Vagina (tissue), 2 donors: ENCODE data around the gene TTC7B. TPM values are rescaled to one million over a fixed set of nuclear protein-coding genes. Genes with fewer than 3 reads are reported as not detected.

Source experiments
- DNase-seq, 2 donors: peaks; one replicate each; pipeline ENCODE4 v3.0.0-alpha.2; 2017; ENCODE audit errors: extremely low spot score in 2 of 2
- H3K27ac ChIP-seq: fragments of 200-600 bp; sonication (generic); one replicate; pipeline ENCODE4 v1.5.1; 2019
- H3K27me3 ChIP-seq: fragments of 200-600 bp; sonication (generic); one replicate; pipeline ENCODE4 v1.5.1; 2019
- H3K36me3 ChIP-seq, 2 donors: fragments of 200-600 bp; sonication (generic); one replicate each; pipeline ENCODE4 v1.5.1; 2017 to 2019
- H3K4me1 ChIP-seq: fragments of 200-600 bp; sonication (generic); one replicate; pipeline ENCODE4 v1.5.1; 2019
- H3K4me3 ChIP-seq, 2 donors: fragments of 200-600 bp; sonication (generic); 1 replicate in 1 of 2; 2 replicates in 1 of 2; pipeline ENCODE4 v1.5.1; 2016 to 2019
- H3K9me3 ChIP-seq: fragments of 200-600 bp; sonication (generic); one replicate; pipeline ENCODE4 v1.5.1; 2019
- POLR2A ChIP-seq, 2 donors: fragments of 450-650 bp; IDR thresholded peaks; one replicate each; pipeline ENCODE4 v1.6.1; 2017; ENCODE audit warnings: antibody characterized with exemption in 2 of 2, mild to moderate bottlenecking in 2 of 2, moderate library complexity in 2 of 2
- POLR2AphosphoS5 ChIP-seq, 2 donors: sonication (generic); formaldehyde crosslinking; IDR thresholded peaks; one replicate each; pipeline ENCODE4 v1.9.0; 2017; ENCODE audit warnings: antibody characterized with exemption in 2 of 2, mild to moderate bottlenecking in 2 of 2, low read depth in 1 of 2; ENCODE audit not compliant: insufficient read depth in 1 of 2
- intact Hi-C: fragments of 100-400 bp; cut with DNase I; formaldehyde crosslinking; loops from one replicate; pipeline ENCODE4 v1.15.1; 2023
- total RNA-seq: library from RNA; depleted of rRNA; stranded (reverse); fragments of >200 nt; gene quantifications from one replicate; pipeline ENCODE4 v1.2.3, GENCODE V29; 2016
- TF ChIP-seq, protein P1 (sequence below), 3 experiments: fragments of 450-650 bp in 2 of 3; fragments of 200-600 bp in 1 of 3; sonication (generic) in 1 of 3; IDR thresholded peaks; one replicate each; pipeline ENCODE4 v1.5.1; 2017 to 2019; ENCODE audit warnings: antibody characterized with exemption in 3 of 3, mild to moderate bottlenecking in 2 of 3, moderate library complexity in 2 of 3

The TTC7B gene
- total RNA-seq, 1 donor from 2014 or later: 56.0 TPM

DNA sequence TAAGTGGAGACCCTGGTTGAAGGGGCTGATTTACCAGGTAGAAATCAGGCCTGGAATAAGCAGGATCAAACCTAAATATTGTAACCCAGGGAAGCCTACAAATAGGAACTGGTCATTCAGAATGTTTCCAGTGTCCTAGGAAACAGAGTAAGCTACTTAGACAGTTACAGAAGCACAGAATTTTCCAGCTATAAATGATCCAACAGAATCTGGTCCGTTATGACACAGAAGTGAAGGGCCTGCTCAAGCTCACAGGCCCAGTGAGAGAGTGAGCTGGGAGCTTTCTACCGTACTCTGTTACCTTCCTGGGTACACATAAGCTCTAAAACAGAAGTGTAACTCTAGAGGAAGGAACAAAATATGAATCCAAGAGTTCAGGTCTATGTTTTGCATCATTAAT is 119.1 kb downstream of the TTC7B start:
- no peak for DNase-seq
- TF ChIP-seq POLR2A (IDR thresholded peaks at IDR 0.05) (no peak), POLR2AphosphoS5 (IDR thresholded peaks at IDR 0.05; ENCODE audit: insufficient read depth in 1 of 2, low read depth in 1 of 2) (no peak)
- TF ChIP-seq, protein P1, sequence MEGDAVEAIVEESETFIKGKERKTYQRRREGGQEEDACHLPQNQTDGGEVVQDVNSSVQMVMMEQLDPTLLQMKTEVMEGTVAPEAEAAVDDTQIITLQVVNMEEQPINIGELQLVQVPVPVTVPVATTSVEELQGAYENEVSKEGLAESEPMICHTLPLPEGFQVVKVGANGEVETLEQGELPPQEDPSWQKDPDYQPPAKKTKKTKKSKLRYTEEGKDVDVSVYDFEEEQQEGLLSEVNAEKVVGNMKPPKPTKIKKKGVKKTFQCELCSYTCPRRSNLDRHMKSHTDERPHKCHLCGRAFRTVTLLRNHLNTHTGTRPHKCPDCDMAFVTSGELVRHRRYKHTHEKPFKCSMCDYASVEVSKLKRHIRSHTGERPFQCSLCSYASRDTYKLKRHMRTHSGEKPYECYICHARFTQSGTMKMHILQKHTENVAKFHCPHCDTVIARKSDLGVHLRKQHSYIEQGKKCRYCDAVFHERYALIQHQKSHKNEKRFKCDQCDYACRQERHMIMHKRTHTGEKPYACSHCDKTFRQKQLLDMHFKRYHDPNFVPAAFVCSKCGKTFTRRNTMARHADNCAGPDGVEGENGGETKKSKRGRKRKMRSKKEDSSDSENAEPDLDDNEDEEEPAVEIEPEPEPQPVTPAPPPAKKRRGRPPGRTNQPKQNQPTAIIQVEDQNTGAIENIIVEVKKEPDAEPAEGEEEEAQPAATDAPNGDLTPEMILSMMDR (IDR thresholded peaks at IDR 0.05): no peak
- no peaks in the 10 kb centered on the region for H3K36me3 ChIP-seq
- peak overlapping the region; percentile 30 for H3K27ac ChIP-seq
- intact Hi-C loops: loop anchor here (2.0 kb wide), 1 partner anchor 298 kb away; no protein-coding TSS in a partner anchor
- H3K4me3 ChIP-seq: no peak overlapping the region
- no peaks in the 10 kb centered on the region for H3K9me3 ChIP-seq
- H3K4me1 ChIP-seq: peaks cover 32% of the 10 kb centered on the region
- no peaks in the 10 kb centered on the region for H3K27me3 ChIP-seq

DNA sequence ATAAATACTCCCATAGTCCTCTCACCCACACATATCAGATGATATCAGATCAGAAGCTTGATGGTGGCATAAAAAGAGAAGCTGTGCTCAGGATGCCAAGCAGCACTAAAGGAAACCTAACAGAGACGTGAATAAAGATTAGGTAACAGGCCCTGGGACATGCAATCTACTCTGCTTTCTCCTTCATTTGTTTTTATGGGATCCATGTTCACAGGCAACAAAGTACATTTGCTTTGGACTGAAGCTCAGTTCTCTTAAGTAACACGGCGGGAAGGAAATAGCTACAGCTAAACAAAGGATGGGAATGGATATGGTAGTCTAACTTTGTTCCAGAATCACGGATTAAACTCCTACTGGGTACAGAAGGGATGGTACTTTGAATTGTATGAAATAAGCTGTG is 119.5 kb downstream of the TTC7B start:
- Histone ChIP-seq H3K27ac (no peak overlapping the region), H3K4me3 (no peak overlapping the region)

DNA sequence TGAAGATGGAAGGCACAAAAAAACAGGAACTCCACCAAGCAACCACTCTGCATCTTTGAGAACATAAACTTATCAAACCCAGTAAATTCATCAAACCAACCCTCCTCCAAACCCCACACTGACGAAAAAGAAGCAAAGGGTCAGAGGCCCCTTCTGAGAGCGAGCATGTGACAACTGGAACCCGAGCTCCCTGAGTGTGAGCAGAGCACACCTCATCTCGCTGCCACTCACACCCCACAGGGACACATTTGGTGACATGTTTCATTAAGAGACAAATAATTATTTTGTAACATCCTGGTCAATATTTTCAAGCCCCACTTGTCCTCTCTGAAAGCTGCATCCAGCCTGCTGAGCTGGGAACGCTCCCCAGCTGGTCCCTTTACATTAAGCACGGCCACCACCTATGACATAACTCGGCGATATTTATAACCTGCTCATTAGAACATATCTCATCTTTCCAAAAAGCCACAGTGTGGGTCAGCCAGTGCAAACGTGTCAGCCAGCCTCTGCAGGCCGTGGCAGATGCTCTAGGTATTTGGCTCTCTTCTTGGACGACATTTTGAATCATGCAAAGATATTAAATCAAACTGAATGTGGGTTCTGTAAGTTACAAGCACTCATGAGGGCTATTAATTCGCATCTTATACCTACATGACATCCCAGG is 120.1 kb downstream of the TTC7B start:
- TF ChIP-seq, protein P1 (IDR thresholded peaks at IDR 0.05): no peak
- no peak for TF ChIP-seq POLR2A (IDR thresholded peaks at IDR 0.05)
- no peak for TF ChIP-seq POLR2AphosphoS5 (IDR thresholded peaks at IDR 0.05; ENCODE audit: insufficient read depth in 1 of 2, low read depth in 1 of 2)
- Histone ChIP-seq H3K9me3 (no peaks in the 10 kb centered on the region), H3K27ac (no peak overlapping the region), H3K4me3 (no peak overlapping the region), H3K36me3 (no peaks in the 10 kb centered on the region), H3K4me1 (peaks cover 32% of the 10 kb centered on the region), H3K27me3 (no peaks in the 10 kb centered on the region)
- DNase-seq: no peak
- intact Hi-C loops: loop anchor here (2.0 kb wide), 1 partner anchor 297 kb away; no protein-coding TSS in a partner anchor

More for the DNA sequence above, 119.5 kb downstream of the TTC7B start:
- Histone ChIP-seq H3K9me3 (no peaks in the 10 kb centered on the region), H3K36me3 (no peaks in the 10 kb centered on the region), H3K27me3 (no peaks in the 10 kb centered on the region), H3K4me1 (peaks cover 32% of the 10 kb centered on the region)
- TF ChIP-seq POLR2A (IDR thresholded peaks at IDR 0.05) (no peak), POLR2AphosphoS5 (IDR thresholded peaks at IDR 0.05; ENCODE audit: insufficient read depth in 1 of 2, low read depth in 1 of 2) (no peak)
- TF ChIP-seq, protein P1 (IDR thresholded peaks at IDR 0.05): no peak
- DNase-seq: no peak
- intact Hi-C loops: loop anchor here (2.0 kb wide), 1 partner anchor 298 kb away; no protein-coding TSS in a partner anchor

DNA sequence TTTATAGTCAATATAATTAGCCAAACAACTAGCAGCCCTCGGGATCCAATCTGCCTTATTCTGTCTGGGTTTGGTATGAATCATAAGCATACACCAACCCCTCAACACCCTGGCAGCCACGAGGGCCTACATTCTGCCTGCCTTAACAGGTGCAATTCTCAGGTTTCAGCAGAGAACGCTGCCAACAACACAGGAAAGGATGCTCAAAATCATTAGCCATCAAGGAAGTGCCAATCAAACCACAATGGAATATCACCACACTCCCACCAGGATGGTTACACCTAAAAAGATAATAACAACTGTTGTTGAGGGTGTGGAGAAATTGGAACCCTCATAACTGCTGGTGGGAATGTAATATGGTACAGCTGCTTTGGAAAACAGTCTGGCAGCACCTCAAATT is 122.8 kb downstream of the TTC7B start:
- intact Hi-C loops: no loop called here
- H3K27me3 ChIP-seq: no peaks in the 10 kb centered on the region
- H3K9me3 ChIP-seq: no peaks in the 10 kb centered on the region
- peaks cover 25% of the 10 kb centered on the region for H3K4me1 ChIP-seq
- H3K36me3 ChIP-seq: peaks cover 0 to 7% of the 10 kb centered on the region in 2 donors
- H3K27ac ChIP-seq: no peak overlapping the region
- no peak for DNase-seq
- TF ChIP-seq, protein P1 (IDR thresholded peaks at IDR 0.05): no peak
- TF ChIP-seq POLR2A (IDR thresholded peaks at IDR 0.05): no peak
- no peak for TF ChIP-seq POLR2AphosphoS5 (IDR thresholded peaks at IDR 0.05; ENCODE audit: insufficient read depth in 1 of 2, low read depth in 1 of 2)
- no peak overlapping the region for H3K4me3 ChIP-seq

DNA sequence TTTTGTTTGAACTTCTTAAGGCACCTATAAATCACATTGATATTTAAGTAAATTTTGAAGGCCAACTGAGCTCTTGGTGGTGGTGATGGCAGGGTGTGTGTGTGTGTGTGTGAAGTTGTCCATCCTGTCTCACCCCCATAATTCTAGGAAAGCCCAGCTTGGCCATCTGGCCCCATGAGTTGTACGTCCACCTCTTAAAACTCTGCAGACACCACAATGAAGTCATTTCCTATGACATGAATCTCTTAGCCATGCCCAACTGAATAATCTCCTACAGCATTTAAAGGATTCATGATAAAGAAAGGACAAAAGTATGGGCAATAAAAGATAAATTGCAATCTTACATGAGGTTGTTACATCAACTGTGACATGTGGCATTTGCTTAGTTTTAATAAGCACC is 123.4 kb downstream of the TTC7B start:
- Histone ChIP-seq H3K36me3 (peaks cover 0 to 8% of the 10 kb centered on the region in 2 donors), H3K9me3 (no peaks in the 10 kb centered on the region), H3K27ac (no peak overlapping the region), H3K4me1 (peaks cover 19% of the 10 kb centered on the region), H3K27me3 (no peaks in the 10 kb centered on the region), H3K4me3 (no peak overlapping the region)
- intact Hi-C loops: no loop called here
- TF ChIP-seq, protein P1 (IDR thresholded peaks at IDR 0.05): no peak
- TF ChIP-seq POLR2AphosphoS5 (IDR thresholded peaks at IDR 0.05; ENCODE audit: insufficient read depth in 1 of 2, low read depth in 1 of 2): no peak
- no peak for TF ChIP-seq POLR2A (IDR thresholded peaks at IDR 0.05)
- DNase-seq: no peak
